Measurements from ENCODE around the gene PIP5K1B. TPM values are rescaled to one million over a fixed set of nuclear protein-coding genes. Genes with fewer than 3 reads are reported as not detected.

The PIP5K1B gene
- total RNA-seq, 2 experiments from 2014 or later: 2.3 to 3.1 TPM

DNA sequence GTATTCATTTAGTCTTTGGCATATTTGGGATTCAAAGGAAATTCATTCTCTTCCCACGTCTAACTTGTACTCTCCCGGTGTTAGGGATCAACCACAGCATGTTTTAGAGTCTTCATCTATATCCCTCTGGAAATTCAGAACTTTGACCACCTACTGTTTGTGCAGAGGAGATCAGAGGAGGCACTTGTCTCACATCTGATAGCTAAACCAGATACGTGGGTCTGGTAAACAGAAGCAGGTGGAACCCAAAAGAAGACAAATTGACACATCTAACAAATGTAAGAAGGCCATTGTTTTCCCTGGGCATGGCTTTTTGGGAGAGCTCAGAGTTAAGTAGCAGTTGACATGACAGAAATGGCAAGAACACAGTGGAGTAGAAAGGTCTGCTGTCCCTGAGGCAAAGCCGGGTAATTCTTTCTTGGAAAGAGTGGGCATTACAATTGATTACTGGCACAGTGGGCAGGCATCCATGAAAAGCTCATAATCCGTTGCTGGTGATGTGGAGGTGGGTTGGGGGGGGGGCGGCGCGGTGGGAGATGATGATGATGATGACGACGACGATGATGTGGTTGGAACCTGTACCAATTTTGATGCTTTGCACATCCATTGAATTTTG lies 27.5 kb downstream of the PIP5K1B start:
- CTCF ChIA-PET: no interaction called here
- POLR2A ChIA-PET: no interaction called here

- ChIA-PET CTCF (no interaction called here), POLR2A (no interaction called here)
These were observed 28.0 kb downstream of the PIP5K1B start for GRCh38 chr9:68733021-68733405.

- ChIA-PET CTCF (no interaction called here), POLR2A (no interaction called here)
These were observed 33.3 kb downstream of the PIP5K1B start for GRCh38 chr9:68738358-68738757.

- CTCF ChIA-PET: no interaction called here
- POLR2A ChIA-PET: no interaction called here
These were observed 34.7 kb downstream of the PIP5K1B start for GRCh38 chr9:68739621-68740174.

GRCh38 chr9:68740561-68740960 lies 35.5 kb downstream of the PIP5K1B start:
- ChIA-PET CTCF (no interaction called here), POLR2A (no interaction called here)

- CTCF ChIA-PET: no interaction called here
- POLR2A ChIA-PET: no interaction called here
These were observed 36.2 kb downstream of the PIP5K1B start for GRCh38 chr9:68741234-68741633.

GRCh38 chr9:68741704-68742332 lies 36.8 kb downstream of the PIP5K1B start:
- ChIA-PET CTCF (no interaction called here), POLR2A (no interaction called here)

DNA sequence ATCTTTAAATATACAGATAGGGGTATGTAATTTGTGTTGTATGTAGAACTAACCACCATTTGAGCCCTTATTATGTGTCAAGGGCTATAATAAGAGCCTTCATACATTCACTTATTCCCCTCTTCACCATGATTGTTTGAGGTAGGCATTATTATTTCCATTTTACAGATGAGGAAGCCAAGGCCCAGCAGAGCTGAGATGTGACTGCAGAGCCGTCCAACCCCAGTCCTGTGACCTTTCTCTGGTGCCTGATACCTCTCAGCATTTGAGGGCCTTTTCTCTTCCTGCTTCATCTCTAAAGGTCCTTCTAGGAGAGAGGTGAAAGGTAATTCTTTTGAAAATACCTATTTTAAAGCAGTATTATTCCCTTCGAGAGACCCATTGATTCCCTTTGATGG lies 37.3 kb downstream of the PIP5K1B start:
- ChIA-PET POLR2A (no interaction called here), CTCF (no interaction called here)

DNA sequence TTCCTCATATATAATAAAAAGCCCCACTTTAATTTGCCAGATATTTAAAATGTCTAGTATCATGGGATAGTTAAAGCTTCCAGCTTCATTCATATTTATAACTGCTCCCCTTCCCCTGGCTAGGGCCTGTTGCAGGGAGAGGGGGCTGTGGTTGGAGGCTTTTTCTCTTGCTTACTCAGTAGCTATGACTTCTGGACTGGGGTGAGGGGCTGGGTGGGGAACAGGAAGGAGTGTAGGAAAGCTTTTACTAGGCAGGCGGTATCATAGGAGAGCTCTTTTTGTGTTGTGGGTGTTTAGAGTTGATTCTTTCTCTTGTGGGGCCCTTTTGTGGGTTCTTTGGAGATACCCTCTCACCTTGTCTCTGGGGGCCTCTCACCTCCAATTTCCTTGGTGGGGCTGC lies 39.4 kb downstream of the PIP5K1B start:
- CTCF ChIA-PET: no interaction called here

GRCh38 chr9:68746525-68746924 lies 41.5 kb downstream of the PIP5K1B start:
- ChIA-PET CTCF (no interaction called here), POLR2A (no interaction called here)

More for the DNA sequence above, 39.4 kb downstream of the PIP5K1B start:
- POLR2A ChIA-PET: no interaction called here

DNA sequence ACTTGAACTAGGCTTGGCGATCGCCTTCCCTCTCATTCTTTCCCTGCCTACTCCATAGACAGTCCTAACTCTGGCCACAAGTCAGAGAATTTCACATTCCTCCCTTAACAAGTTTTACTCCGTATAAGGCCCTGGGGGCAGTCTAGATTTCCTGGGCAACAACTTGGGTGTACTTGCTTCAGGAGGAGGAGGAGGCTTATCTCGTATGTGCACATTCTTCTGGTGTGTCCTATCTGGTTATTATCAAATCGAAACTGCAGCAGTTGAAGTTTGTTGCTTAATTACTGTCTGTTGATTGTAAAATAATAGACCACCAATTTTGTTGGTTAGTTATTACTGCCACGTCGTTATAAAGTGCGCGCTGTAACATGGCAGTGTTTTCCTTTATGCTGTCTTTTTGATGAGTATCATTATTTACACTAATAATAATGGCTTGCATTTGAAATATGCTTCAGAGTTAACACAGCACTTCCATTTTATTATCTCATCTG lies 42.0 kb downstream of the PIP5K1B start:
- CTCF ChIA-PET: no interaction called here
- POLR2A ChIA-PET: no interaction called here

- ChIA-PET CTCF (no interaction called here), POLR2A (no interaction called here)
These were observed 44.1 kb downstream of the PIP5K1B start for GRCh38 chr9:68749135-68749534.

GRCh38 chr9:68749579-68750159 lies 44.6 kb downstream of the PIP5K1B start:
- ChIA-PET CTCF (no interaction called here), POLR2A (no interaction called here)

- POLR2A ChIA-PET: no interaction called here
- CTCF ChIA-PET: no interaction called here
These were observed 45.2 kb downstream of the PIP5K1B start for GRCh38 chr9:68750255-68750654.

DNA sequence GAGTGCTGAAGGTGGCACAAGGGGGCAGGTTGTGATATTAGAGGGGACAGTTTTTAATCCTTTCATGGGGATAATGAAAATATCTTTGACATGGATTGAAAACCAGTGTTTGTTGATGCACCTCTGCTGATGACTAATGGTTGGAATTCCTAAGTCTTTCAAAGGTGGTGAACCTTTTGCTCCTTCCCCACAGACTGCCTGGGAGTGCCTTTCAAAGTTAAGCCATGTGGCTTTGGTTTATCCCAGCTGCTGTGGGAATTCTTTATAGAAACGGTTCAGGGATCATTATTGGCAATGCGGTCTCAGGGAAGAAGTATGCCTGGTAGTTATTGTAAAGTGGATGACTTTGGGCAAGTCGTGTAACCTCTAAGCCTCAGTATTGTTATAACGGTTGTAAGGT lies 45.7 kb downstream of the PIP5K1B start:
- CTCF ChIA-PET: no interaction called here
- POLR2A ChIA-PET: no interaction called here

DNA sequence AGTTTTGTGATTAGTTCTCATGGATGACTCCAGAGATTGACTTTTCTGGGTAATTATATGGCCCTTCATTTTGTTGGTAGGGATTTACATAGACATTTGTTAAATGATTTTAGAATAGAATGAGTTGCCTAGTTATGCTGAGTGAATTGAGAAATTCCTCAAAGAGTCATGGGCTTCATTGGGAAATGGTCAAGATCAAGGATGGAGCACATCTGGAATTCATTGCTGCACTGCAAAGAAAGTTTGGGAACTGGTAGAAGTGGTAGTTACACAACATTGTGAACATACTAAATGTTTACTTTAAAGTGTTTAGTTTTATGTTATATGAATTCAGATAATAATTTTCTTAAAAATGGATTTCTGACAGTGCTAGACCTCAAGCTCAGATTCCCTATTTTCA lies 46.5 kb downstream of the PIP5K1B start:
- POLR2A ChIA-PET: no interaction called here

DNA sequence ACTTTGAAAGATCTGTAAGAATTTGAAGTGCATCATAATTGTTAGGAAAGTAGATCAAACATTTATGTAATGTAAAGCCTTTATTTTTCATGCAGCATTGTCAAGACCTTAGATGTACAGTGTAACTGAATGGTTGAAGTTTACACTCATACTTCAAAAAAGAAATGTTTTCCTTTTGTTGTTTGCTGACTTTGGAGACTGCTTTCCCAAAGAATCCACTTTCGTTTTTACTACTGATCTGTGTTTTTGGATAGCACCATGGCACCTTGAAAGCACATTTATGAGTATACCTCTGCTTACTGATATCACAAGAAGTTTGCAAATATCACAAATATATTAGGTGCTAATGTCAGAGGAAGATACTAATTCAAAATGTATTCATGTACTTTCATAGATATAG lies 50.0 kb downstream of the PIP5K1B start:
- ChIA-PET POLR2A (no interaction called here), CTCF (no interaction called here)

More for the DNA sequence above, 46.5 kb downstream of the PIP5K1B start:
- CTCF ChIA-PET: no interaction called here

DNA sequence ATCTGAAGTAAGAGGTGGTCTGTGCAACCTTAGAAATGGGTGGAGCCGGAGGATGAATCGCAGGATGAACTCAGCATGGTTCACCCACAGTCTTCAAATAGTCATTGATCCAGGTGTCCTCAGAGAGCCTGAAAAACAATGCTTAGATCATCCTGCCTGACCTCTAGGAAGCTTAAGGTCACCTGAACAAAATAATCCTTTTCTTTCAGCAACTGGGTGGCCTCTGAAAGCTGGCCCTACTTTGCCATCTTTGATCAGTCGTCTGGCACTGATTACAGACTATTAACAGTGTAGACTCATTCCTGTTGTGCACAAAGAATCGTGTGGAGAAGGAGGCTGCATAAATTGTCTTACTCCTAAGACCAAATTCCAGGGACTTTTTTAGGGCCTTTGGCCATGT lies 50.7 kb downstream of the PIP5K1B start:
- CTCF ChIA-PET: no interaction called here
- POLR2A ChIA-PET: no interaction called here

- POLR2A ChIA-PET: no interaction called here
- CTCF ChIA-PET: no interaction called here
These were observed 55.1 kb downstream of the PIP5K1B start for GRCh38 chr9:68759981-68760673.

- CTCF ChIA-PET: no interaction called here
- POLR2A ChIA-PET: no interaction called here
These were observed 55.8 kb downstream of the PIP5K1B start for GRCh38 chr9:68760674-68761333.

- ChIA-PET CTCF (no interaction called here), POLR2A (no interaction called here)
These were observed 57.5 kb downstream of the PIP5K1B start for GRCh38 chr9:68762570-68762969.

Data from activated CD8-positive, alpha-beta memory T cell treated with anti-CD3 and anti-CD28 coated beads for 36 hours (primary cell).